Panc1 (cell line): ENCODE data around the gene AZGP1. TPM values are rescaled to one million over a fixed set of nuclear protein-coding genes. Genes with fewer than 3 reads are reported as not detected.
"Not testable (repeated sequence)": the region's sequence is repeated elsewhere in the genome, so short reads cannot be mapped to it uniquely, and the experiment has no call there.

Experiments used
- ATAC-seq: fragments of 200-7000 bp; cut with Tn5 transposase; 2 replicates; pipeline ENCODE4 v1.9.1; 2020; ENCODE audit warnings: mild to moderate bottlenecking, moderate library complexity
- BruUV-seq: library from RNA; stranded (reverse); fragments of 400-500 nt; replicated peaks from 2 replicates; lab custom pipeline; 2021; lab: Mats Ljungman, UMichigan
- CTCF ChIA-PET: fragments of 300-600 bp; sonication (Branson Sonifier 250); formaldehyde crosslinking; loops from one replicate; lab custom pipeline; 2022; ENCODE audit warnings: antibody characterized with exemption; lab: Charles Lee
- POLR2A ChIA-PET: fragments of 300-600 bp; sonication (Branson Sonifier 250); formaldehyde crosslinking; loops from one replicate; lab custom pipeline; 2022; ENCODE audit warnings: antibody characterized with exemption; lab: Charles Lee
- DNase-seq: peaks from one replicate; pipeline ENCODE4 v3.0.0-alpha.2; 2010; ENCODE audit warnings: low read depth, low spot score
- H3K27ac ChIP-seq: 2 replicates; pipeline ENCODE4 v1.5.1; 2011; ENCODE audit warnings: mild to moderate bottlenecking, low read length, inconsistent platforms
- H3K27me3 ChIP-seq: fragments of 200-500 bp; sonication (Bioruptor generic); 2 replicates; pipeline ENCODE4 v1.6.0; 2014; ENCODE audit warnings: low read length, inconsistent platforms; ENCODE audit not compliant: control insufficient read depth, insufficient read depth
- H3K36me3 ChIP-seq: fragments of 200-500 bp; sonication (Bioruptor generic); 2 replicates; pipeline ENCODE4 v1.5.1; 2014; ENCODE audit warnings: inconsistent platforms, mild to moderate bottlenecking, low read length, moderate library complexity; ENCODE audit not compliant: control insufficient read depth, insufficient read depth
- H3K4me1 ChIP-seq: 2 replicates; pipeline ENCODE4 v1.5.1; 2011; ENCODE audit warnings: inconsistent platforms, mild to moderate bottlenecking, low read length, moderate library complexity; ENCODE audit not compliant: control insufficient read depth, insufficient read depth
- H3K4me3 ChIP-seq, 2 experiments: 2 replicates each; pipeline ENCODE4 v1.5.1; 2011 to 2012; ENCODE audit warnings: low read depth in 2 of 2, low read length in 2 of 2, mild to moderate bottlenecking in 2 of 2, inconsistent platforms in 1 of 2, moderate library complexity in 1 of 2
- H3K9me3 ChIP-seq: fragments of 200-500 bp; sonication (Bioruptor generic); 2 replicates; pipeline ENCODE4 v1.5.1; 2014; ENCODE audit warnings: low read depth, mild to moderate bottlenecking, inconsistent platforms, low read length, moderate library complexity; ENCODE audit not compliant: control insufficient read depth, insufficient read depth
- CTCF ChIP-seq: fragments of 450-650 bp; IDR thresholded peaks from 2 replicates; pipeline ENCODE4 v1.5.1; 2017; ENCODE audit warnings: mild to moderate bottlenecking
- POLR2AphosphoS5 ChIP-seq: IDR thresholded peaks from 2 replicates; pipeline ENCODE4 v1.6.1; 2012; ENCODE audit warnings: mild to moderate bottlenecking, low read depth, low read length, moderate library complexity
- REST ChIP-seq, 2 experiments: IDR thresholded peaks; 2 replicates each; pipeline ENCODE4 v1.6.1; 2011 to 2012; ENCODE audit warnings: low read depth in 2 of 2, control low read depth in 1 of 2, low read length in 1 of 2, mild to moderate bottlenecking in 1 of 2, moderate library complexity in 1 of 2; ENCODE audit not compliant: insufficient read depth in 1 of 2
- SIN3A ChIP-seq: IDR thresholded peaks from 2 replicates; pipeline ENCODE4 v1.6.1; 2012; ENCODE audit warnings: low read depth, mild to moderate bottlenecking, low read length, moderate library complexity, borderline replicate concordance; ENCODE audit not compliant: insufficient read depth
- TCF7L2 ChIP-seq: IDR thresholded peaks from 2 replicates; pipeline ENCODE4 v1.6.1; 2011; ENCODE audit warnings: mild to moderate bottlenecking, low read depth, low read length, inconsistent platforms
- in situ Hi-C: cut with HindIII; loops from 2 replicates; pipeline ENCODE4 v1.10.0; 2016; ENCODE audit warnings: low sequenced_read_pairs, low pct_unique_long_range_greater_than_20kb
- intact Hi-C: fragments of 100-400 bp; cut with micrococcal nuclease; formaldehyde crosslinking; loops from one replicate; pipeline ENCODE4 v1.10.0; 2022; ENCODE audit not compliant: unreplicated experiment
- total RNA-seq: library from RNA; stranded (reverse); gene quantifications from one replicate; pipeline ENCODE4 v1.2.1, GENCODE V29; 2021; ENCODE audit not compliant: unreplicated experiment

The AZGP1 gene
- total RNA-seq, 1 experiment from 2014 or later, result 0.49 TPM

- CTCF ChIA-PET, result interaction anchor here (0.6 kb wide), 1 partner anchor 58 kb away, joined by 4 read pairs; no protein-coding TSS in a partner anchor
- in situ Hi-C loops, result no loop called here
- no peak overlapping the region for H3K4me3 ChIP-seq
- H3K36me3 ChIP-seq, result no peaks in the 10 kb centered on the region
- H3K4me1 ChIP-seq, result no peaks in the 10 kb centered on the region
- intact Hi-C loops, result no loop called here
- ATAC-seq, result no peak
- POLR2A ChIA-PET, result no interaction called here
- no TSS peak for BruUV-seq
- no peak overlapping the region for H3K27ac ChIP-seq
- H3K9me3 ChIP-seq, result no peaks in the 10 kb centered on the region
- no peak for DNase-seq
- 0 out of 2 replicates have a peak, but pooled peaks cover 3% of the 10 kb centered on the region for H3K27me3 ChIP-seq
- TF ChIP-seq TCF7L2 (no peak), CTCF (no peak)
These were observed 4.6 kb downstream of the AZGP1 start for GRCh38 chr7:99971242-99971641.

- BruUV-seq, POLR2A ChIA-PET, H3K27me3 ChIP-seq, H3K4me1 ChIP-seq, ATAC-seq, H3K36me3 ChIP-seq, in situ Hi-C loops, intact Hi-C loops, H3K27ac ChIP-seq, H3K4me3 ChIP-seq, DNase-seq, H3K9me3 ChIP-seq: not testable (repeated sequence)
- CTCF ChIA-PET, result interaction anchor here (0.7 kb wide), 1 partner anchor 34 kb away, joined by 3 read pairs; no protein-coding TSS in a partner anchor
These were observed 6.0 kb downstream of the AZGP1 start for GRCh38 chr7:99969813-99970212.

GRCh38 chr7:99969298-99969697 lies 6.5 kb downstream of the AZGP1 start:
- intact Hi-C loops, result no loop called here
- Histone ChIP-seq H3K9me3 (no peaks in the 10 kb centered on the region), H3K27me3 (peaks cover 6% of the 10 kb centered on the region), H3K4me1 (no peaks in the 10 kb centered on the region), H3K4me3 (no peak overlapping the region), H3K27ac (no peak overlapping the region), H3K36me3 (no peaks in the 10 kb centered on the region)
- DNase-seq (no peak), ATAC-seq (no peak)
- CTCF ChIA-PET, result interaction anchor here (0.7 kb wide), 1 partner anchor 34 kb away, joined by 3 read pairs; no protein-coding TSS in a partner anchor
- POLR2A ChIA-PET, result no interaction called here
- TF ChIP-seq SIN3A (no peak), POLR2AphosphoS5 (no peak), REST (IDR thresholded peaks at IDR 0.05; ENCODE audit: insufficient read depth in 1 of 2, low read depth in 2 of 2, low read length in 1 of 2) (no peak), CTCF (no peak), TCF7L2 (no peak)
- in situ Hi-C loops, result no loop called here
- BruUV-seq, result no TSS peak
